HG03442 (cell line): Measurements from ENCODE around the gene SLC2A11.
"Not testable (repeated sequence)": the region's sequence is repeated elsewhere in the genome, so short reads cannot be mapped to it uniquely, and the experiment has no call there.

Source experiments
- ATAC-seq: cut with Tn5 transposase; IDR thresholded peaks from one replicate; pipeline ENCODE4 v1.9.1; 2021; ENCODE audit warnings: mild to moderate bottlenecking, moderate library complexity; ENCODE audit not compliant: unreplicated experiment

Gene SLC2A11

DNA sequence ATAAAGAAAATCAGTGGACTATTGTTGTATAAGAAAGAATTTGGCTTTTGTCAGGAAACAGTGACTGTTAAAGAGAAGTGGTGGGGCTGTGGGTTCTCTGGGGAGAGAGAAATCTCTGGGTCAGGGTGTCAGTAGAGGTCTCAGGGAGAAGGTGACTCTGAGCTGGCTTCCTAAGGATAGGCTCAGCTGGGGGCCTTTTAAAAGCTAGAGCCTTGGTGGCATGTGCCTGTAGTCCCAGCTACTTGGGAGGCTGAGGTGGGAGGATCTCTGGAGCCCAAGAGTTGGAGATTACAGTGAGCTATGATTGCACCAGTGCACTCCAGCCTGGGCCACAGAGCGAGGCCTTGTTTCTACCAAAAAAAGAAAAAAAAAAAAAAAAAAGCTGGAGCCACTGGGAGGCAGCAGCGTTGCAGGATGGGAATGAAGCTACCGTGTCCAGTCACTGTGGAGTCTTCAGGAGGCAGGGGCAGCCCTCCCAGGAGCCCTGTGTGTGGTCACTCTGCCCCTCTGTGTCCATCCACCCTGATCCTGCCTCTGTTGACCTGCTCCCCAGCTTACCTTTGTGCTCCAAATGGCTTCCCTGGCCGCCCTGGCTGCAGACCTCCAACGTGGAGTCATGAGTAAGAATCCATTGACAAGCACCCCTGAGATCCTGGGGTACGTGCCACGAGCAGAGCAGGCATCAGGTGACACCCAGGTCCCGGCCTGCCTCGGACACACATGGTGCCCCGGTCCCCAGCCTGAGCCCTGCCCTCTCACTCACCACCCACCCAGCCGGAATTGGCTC, 31.1 kb downstream of the SLC2A11 start:
- no peak for ATAC-seq

DNA sequence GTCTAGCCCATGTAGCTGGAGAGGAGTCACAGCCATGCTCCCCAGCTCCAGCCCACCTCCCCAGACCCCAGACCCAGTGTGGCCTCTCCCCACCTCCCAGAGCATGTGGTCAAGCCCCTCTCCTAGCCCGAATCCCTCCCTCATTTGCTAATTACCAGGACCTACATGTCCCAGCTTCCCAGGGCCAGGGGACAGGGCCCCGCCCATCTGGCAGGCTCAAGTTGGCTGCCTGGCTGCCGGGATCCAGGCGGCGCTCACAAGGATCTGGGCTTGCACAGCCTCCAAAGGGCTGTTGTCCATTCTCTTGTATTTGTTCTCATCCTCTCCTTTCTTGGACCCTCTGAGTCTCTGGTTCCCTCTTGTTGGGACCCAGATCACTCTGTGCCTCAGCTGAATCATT, 31.9 kb downstream of the SLC2A11 start:
- no peak for ATAC-seq

- ATAC-seq: no peak
Observed at GRCh38 chr22:23891726-23892125, 34.1 kb downstream of the SLC2A11 start.

- no peak for ATAC-seq
Observed at GRCh38 chr22:23892130-23892529, 34.5 kb downstream of the SLC2A11 start.

GRCh38 chr22:23892706-23893105, 35.0 kb downstream of the SLC2A11 start:
- ATAC-seq: no peak

- ATAC-seq: no peak
Observed at GRCh38 chr22:23893121-23893944, 35.7 kb downstream of the SLC2A11 start.

GRCh38 chr22:23893945-23894709, 36.5 kb downstream of the SLC2A11 start, which contains the start of gene MIF:
TSS of gene MIF (plus strand) at chr22:23894383. CDS start at chr22:23894475, 92 bp downstream.
- peak; percentile 71 for ATAC-seq

GRCh38 chr22:23894710-23895598, 37.3 kb downstream of the SLC2A11 start:
- peak; percentile 20 for ATAC-seq

DNA sequence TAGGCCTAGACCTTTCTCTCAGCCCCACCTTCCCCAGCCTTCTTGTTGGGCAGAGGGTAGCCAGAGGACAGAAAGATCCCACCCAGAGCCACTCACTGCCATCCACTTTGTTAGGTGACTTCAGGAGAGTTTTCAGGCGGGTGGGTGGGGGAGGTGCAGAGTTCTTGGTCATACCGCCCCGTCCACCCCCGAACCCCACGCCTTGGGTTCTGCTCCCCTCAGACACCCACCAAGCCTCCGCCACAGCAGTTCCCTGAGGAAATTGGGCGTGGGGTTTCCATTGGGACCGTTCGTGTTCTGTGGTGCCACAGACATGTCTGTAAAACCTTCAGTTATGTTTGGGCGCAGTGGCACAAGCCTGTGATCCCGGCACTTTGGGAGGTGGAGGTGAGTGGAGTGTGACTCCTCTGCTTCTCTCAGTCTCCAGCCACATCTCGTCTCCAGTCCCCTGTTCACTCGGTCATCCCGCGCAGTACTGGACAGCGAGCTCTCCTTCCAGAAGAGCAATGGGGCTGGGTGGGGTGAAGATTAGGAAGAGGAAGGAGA, 38.0 kb downstream of the SLC2A11 start:
- ATAC-seq: no peak

DNA sequence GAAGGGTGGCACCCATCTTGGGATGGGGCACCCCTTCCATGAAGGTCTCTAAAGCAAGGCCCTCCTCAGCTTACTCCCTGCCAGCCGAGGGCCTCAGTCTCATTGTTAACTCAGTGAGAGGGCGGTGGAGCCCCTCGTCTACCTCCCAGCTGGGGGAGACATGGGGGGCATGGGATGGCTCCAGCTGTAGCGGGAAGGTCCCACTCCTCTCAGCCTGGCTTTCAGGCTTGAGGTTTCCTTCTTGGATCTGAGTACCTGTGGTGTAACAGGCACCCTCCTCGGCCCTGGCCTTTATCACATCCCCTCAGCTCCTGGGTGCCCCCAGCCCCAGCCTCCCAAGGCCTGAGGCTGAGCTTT, 38.5 kb downstream of the SLC2A11 start:
- ATAC-seq: no peak

GRCh38 chr22:23896523-23897186, 39.0 kb downstream of the SLC2A11 start:
- ATAC-seq: no peak

DNA sequence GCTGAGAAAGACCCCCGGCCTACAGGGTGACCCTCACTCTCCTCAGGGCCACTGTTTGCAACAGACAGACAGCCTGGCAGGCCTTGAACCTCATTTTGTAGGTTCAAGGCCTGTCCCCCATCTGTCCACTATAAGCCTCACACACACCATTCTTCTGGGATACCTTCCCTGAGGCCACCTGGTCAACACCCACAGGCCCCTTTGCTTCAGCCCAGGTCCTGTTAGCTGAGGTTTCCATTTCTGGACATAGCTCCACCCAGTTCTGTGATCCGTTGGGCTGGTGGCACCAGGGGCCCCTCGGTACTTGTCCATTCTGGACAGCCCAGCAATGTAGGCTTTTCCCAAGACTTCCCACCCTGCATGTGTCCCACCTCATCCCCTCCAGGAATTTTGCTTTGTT, 39.6 kb downstream of the SLC2A11 start:
- ATAC-seq: no peak

- no peak for ATAC-seq
Observed at GRCh38 chr22:23898006-23898974, 40.6 kb downstream of the SLC2A11 start.

DNA sequence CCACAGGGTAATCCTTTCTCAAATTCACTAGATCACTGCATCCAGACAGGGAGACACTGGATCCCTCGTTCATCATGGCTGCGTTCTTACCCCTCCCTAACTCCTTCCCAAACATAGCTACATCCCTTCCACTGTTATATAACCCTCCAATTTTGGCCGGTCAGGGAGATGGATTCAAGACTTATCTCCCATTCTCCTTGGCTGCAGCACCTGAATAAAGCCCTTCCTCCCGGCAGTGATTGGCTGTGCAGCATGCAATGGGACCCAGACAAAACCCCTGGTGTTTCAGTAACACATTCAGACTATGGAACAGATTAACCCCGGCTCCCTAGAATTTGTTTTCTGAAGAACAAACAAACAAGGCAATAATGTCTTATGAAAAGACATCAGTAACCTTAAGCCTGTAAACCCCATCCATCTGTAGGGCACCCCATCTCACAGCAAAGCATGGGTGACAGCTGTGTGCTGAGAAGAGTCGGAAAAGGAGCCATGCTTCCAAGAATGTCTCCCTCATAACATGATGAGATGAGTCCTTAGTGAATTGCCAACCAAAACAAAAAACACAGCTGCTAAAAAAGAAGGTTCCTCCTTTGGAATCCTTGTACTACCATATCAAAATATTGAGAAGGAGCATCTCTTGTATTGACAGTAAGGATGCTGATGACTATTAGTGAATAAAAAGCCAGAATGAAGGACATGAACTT, 41.5 kb downstream of the SLC2A11 start:
- ATAC-seq: no peak

DNA sequence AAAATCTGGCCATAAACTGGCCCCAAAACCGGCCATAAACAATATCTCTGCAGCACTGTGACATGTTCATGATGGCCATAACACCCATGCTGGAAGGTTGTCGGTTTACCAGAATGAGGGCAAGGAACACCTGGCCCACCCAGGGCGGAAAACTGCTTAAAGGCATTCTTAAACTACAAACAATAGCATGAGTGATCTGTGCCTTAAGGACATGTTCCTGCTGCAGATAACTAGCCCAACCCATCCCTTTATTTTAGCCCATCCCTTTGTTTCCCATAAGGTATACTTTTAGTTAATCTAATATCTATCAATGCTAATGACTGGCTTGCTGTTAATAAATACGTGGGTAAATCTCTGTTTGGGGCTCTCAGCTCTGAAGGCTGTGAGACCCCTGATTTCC, 42.6 kb downstream of the SLC2A11 start:
- ATAC-seq: not testable (repeated sequence)

GRCh38 chr22:23901600-23901999, 43.9 kb downstream of the SLC2A11 start:
- ATAC-seq: no peak

DNA sequence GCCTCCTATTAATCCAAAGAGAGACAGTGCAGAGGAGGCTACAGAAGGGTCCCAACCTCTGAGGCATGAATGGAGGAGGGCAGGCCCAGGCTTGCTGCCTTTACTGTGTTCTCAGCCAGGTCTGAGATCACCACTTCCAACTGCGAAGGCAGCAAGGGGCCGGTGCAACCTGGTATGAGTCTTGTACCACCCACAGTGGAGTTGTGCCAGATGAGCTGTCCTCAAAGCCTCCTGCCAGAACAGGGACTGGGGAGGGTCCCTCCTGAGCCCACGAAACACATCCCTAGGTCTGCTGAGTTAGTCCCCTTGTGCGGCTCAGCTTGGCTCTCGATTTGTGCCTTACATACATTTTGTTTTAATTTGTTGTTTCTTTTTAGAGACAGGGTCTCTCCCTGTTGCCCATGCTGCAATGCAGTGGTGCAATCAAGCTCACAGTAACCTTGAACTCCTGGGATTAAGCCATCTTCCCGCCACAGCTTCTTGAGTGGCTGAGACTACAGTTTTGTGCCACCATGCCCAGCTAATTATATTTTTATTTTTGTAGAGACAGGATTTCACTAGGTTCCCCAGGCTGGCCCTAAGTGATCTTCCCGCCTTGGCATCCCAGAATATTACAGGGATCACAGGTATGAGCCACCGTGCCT, 45.8 kb downstream of the SLC2A11 start:
- no peak for ATAC-seq
